KBM-7 (cell line): ENCODE results near the gene ALK.

Source experiments
- DNase-seq: peaks from one replicate; pipeline ENCODE4 v3.0.0-alpha.2; 2015
- in situ Hi-C: fragments of 300-500 bp; cut with MboI; formaldehyde crosslinking; loops from 2 replicates; pipeline ENCODE4 v1.14.3; 2020; ENCODE audit warnings: low sequenced_read_pairs, low pct_unique_long_range_greater_than_20kb, mixed read lengths

ALK gene

GRCh38 chr2:29808321-29808720, 113.1 kb downstream of the ALK start:
- no peak for DNase-seq
- in situ Hi-C loops, result no loop called here

DNA sequence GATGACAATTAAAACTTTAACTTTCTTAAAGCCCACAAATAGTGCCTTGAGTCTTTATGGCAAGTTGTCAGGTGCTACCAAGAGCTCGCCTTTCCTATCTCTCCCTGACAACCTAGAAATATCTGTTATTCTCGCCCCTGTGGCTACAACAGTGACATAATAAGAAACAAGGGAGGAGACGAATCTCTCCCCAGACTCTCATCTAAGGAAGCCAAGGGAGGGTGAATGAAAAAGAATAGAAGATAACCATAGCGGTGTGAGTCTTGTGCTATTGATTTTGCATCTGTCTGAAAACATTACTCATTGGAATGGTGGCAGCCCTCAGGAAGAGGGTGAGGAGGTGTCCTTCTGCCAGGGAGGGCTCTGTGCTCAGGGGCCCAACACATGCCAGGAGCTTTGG, 114.3 kb downstream of the ALK start:
- DNase-seq, result no peak
- in situ Hi-C loops, result no loop called here

DNA sequence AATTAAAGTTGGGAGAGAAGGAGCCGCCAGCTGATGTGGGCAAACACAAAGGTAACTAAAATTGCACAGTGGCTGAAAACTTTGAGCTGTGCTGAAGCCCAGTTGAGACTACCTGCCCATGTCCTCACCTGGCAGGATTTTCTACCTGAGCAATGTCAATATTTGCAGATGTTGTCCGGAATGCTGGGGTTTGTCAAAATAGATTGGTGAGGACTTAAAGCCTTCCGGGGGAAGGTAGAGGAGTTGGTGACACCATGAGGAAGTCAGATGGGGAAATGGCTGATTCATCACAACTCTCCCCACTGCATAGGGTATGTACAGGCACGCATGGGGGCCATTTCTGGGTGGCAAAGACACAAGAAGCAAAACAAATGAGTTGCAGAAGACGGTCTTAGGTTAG, 114.9 kb downstream of the ALK start:
- DNase-seq, result no peak
- in situ Hi-C loops, result no loop called here

GRCh38 chr2:29804671-29805070, 116.7 kb downstream of the ALK start:
- in situ Hi-C loops, result no loop called here
- DNase-seq, result no peak

DNA sequence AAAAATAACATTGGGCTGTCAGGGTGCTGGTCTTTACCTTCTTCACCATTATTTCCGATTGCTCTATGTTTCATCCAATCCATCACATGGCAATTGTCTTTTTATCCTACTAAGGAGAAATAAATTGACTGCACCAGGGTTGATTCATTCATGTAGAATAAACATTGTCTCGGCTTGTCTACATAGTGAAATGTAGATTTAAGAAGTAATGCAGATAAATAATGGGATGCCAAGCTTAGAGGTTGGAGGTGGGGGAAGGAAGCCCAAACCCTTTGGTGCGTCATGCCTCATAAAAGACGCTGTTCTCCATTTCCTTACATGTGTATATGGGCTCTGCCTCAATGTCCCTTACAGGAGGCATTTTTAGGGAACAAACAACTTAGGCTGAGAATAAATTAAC, 117.8 kb downstream of the ALK start:
- DNase-seq, result no peak
- in situ Hi-C loops, result no loop called here

GRCh38 chr2:29802986-29803385, 118.4 kb downstream of the ALK start:
- DNase-seq, result no peak
- in situ Hi-C loops, result no loop called here

GRCh38 chr2:29799628-29800027, 121.8 kb downstream of the ALK start:
- no peak for DNase-seq
- in situ Hi-C loops, result no loop called here

- in situ Hi-C loops, result no loop called here
- no peak for DNase-seq
Observed at GRCh38 chr2:29797916-29798315, 123.5 kb downstream of the ALK start.

- in situ Hi-C loops, result no loop called here
- DNase-seq, result no peak
Observed at GRCh38 chr2:29796446-29796845, 124.9 kb downstream of the ALK start.

GRCh38 chr2:29789911-29790485, 131.4 kb downstream of the ALK start:
- DNase-seq, result no peak
- in situ Hi-C loops, result no loop called here

DNA sequence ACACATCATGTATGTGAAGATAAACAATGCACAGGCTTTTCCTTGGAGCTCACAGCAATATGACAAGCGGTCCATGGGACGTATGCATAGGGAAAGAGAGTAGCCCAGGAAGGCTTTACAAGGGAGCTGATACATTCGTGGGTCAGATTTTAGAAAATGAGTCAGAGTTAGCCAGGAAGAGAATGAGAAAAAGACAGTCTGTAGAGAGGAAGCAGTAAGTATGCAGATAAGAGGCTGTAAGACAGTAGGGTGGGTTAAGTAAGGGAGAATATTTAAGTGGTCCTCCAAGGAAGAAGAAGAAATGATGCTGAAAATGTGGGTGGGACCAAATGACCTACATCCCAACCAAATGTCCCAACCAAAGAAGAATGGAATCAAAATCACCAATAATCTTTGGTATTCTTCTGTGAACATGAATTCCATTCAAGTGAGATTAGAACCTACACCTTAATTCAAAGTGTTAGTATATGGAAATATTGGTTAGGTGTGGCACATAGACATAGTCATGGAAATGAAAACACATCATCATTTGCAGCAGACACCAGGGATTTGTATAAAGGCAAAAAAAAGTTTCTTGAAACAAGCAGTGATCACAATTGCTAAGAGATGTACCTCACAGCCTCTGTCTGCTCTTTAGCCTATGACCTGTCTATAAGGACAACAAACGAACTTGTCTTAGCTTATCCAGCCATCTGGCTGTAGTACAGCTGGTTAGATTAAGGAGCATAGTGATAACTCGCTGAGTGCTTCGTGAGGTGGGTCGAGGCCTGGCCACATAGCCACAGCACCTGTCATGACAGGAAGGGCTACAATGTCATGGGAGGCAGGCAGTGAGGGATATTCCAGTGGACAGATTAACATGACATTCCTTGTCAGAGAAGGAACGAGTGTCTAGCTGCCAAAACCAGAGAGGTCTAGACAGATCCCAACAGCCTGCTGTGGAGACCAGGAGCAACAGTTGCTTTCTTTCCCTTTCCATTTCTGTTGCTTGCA, 133.6 kb downstream of the ALK start:
- in situ Hi-C loops, result no loop called here
- no peak for DNase-seq

GRCh38 chr2:29786361-29786760, 135.0 kb downstream of the ALK start:
- no peak for DNase-seq
- in situ Hi-C loops, result no loop called here

DNA sequence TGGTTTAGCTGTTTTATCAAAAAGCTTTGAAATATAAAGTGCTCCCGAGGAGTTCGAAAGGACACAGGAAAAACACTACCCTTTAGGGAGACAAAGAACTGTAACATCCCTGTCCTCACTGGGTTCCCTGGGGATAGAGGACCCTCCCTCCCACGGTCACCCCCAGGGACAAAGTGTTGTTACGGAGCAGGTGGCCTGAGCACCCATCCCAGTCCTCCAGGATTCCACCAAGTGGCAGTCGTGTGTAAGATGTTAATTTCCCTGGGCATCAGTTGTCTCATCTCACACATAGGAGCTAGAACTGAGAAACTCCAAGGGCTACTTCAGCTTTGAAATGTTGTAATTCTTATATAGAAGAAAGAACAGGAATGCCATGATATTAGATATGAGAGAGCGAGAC, 137.7 kb downstream of the ALK start:
- in situ Hi-C loops, result no loop called here
- no peak for DNase-seq

- in situ Hi-C loops, result no loop called here
- no peak for DNase-seq
Observed at GRCh38 chr2:29782549-29783458, 138.6 kb downstream of the ALK start.

DNA sequence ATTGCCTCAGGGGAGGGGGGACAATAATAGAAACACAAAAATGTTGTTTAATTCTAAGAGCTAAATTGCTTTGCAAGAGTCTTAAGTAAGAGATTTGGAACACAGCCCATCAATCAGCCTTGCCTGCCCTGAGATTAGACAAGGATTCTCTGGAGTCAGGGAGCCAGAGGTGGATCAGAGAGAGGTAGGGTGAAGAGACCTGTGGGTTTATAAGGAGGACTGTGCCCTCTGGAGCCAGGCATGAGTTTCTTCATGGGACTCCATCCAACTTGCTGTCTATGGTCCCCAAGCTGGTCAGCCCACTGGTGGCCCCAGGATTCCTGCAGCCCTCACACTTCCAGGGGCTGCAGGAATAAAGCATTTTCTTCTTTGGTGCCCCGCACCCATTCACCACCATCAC, 139.3 kb downstream of the ALK start:
- in situ Hi-C loops, result no loop called here
- DNase-seq, result no peak

DNA sequence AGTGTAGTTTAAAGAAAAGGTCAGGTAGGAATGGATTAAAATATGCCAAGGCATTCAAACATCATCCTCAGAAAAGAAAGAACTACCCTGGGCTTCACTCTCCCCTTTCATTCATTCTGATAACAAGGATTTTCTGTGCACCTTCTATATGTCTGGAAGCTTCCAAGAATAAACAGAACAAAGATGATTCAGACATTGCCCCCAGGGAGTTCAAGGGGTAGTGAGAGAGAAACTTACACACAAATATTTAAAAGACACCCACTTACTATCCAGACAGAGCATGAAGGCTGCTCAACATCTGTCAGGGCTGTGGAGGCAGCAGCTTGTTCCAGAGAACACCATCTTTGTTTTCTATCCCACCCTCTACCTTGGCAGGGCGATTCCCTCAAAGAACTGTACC, 140.5 kb downstream of the ALK start:
- in situ Hi-C loops, result no loop called here
- DNase-seq, result no peak

DNA sequence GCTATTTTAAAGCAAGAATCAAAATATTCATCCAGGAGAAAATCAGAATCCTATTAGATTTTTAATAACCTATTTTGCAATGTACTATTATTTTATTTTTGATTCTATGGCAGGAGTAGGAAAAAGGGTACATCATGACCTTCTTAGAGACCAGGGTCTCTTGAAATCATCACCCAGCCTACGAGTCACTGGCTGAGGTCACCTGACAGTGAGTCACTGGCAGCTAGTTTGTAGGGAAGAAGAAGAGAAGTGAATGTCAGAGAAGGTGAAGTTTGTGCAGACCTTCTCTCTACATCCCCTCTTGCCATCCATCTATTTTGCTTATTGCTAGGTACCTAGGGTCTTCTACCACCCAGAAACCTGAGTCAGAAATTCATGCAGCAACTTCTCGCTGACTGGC, 144.2 kb downstream of the ALK start:
- in situ Hi-C loops, result no loop called here
- no peak for DNase-seq

DNA sequence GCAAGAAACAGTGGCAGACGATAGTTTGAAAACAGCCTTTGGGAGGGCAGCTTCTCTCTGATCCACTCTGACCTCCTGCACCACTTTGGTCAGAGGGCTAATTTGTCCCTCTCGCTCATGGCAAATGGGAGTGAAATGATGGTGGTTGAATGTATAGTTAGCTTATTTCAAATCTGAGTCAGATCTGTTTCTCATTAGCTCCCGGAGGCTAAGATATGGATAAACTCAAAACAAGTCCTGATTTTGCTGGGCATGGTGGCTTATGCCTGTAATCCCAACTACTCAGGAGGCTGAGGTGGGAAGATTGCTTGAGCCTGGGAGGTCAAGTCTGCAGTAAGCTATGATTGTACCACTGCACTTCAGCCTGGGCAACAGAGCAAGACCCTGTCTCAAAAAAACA, 145.0 kb downstream of the ALK start:
- no peak for DNase-seq
- in situ Hi-C loops, result no loop called here

DNA sequence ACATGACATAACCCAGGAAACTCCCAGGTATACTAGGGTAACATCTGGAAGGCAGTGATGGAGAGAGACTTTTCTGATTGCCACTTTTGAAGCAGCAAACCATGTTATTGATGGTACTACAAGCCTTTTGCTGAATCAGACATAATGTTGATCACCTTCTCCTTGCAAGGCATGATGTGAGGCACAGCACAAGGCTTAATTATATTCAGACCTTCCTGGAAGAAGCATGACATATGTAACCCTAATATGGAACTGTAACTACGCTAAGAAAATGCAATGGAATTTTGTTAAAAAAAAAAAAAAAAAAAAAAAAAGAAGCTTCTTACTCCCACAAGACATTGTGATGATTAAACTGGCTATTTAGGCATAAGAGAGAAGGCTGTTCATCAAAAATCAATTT, 145.4 kb downstream of the ALK start:
- no peak for DNase-seq
- in situ Hi-C loops, result no loop called here

GRCh38 chr2:29774624-29775023, 146.8 kb downstream of the ALK start:
- DNase-seq, result no peak

More at GRCh38 chr2:29774624-29775023, 146.8 kb downstream of the ALK start:
- in situ Hi-C loops, result no loop called here
